IMR-90 (cell line): ENCODE results near the gene LEPROT.
A peak's percentile ranks its signal among the peaks of the same experiment; 100 is the strongest.

Source experiments
- CEBPB ChIP-seq: IDR thresholded peaks from 2 replicates; pipeline ENCODE4 v1.6.1; 2012; ENCODE audit warnings: low read depth, low read length, improper control_type of control experiment
- CHD1 ChIP-seq: IDR thresholded peaks from 2 replicates; pipeline ENCODE4 v1.6.1; 2012; ENCODE audit warnings: low read depth, low read length, improper control_type of control experiment
- CTCF ChIP-seq: conservative IDR thresholded peaks from 2 replicates; pipeline ENCODE4 v1.5.1; 2012; ENCODE audit warnings: mild to moderate bottlenecking, low read depth, low read length, improper control_type of control experiment
- POLR2A ChIP-seq: IDR thresholded peaks from 2 replicates; pipeline ENCODE4 v1.6.1; 2012; ENCODE audit warnings: mild to moderate bottlenecking, low read depth, low read length
- USF2 ChIP-seq: fragments of 150-350 bp; IDR thresholded peaks from 2 replicates; pipeline ENCODE4 v1.6.1; 2017; ENCODE audit warnings: mild to moderate bottlenecking, antibody characterized with exemption, low read length, low read depth
- TF ChIP-seq, protein P1 (sequence below): fragments of 150-350 bp; IDR thresholded peaks from 2 replicates; pipeline ENCODE4 v1.6.1; 2016; ENCODE audit warnings: low read depth, mild to moderate bottlenecking, low read length, moderate library complexity, borderline replicate concordance

GRCh38 chr1:65395887-65396612 lies 24.4 kb upstream of the LEPROT start:
- TF ChIP-seq USF2 (no peak), CTCF (no peak), POLR2A (no peak), CEBPB (peak; percentile 18; the same call in 1 of the 2 replicates), CHD1 (no peak)
- TF ChIP-seq, protein P1, sequence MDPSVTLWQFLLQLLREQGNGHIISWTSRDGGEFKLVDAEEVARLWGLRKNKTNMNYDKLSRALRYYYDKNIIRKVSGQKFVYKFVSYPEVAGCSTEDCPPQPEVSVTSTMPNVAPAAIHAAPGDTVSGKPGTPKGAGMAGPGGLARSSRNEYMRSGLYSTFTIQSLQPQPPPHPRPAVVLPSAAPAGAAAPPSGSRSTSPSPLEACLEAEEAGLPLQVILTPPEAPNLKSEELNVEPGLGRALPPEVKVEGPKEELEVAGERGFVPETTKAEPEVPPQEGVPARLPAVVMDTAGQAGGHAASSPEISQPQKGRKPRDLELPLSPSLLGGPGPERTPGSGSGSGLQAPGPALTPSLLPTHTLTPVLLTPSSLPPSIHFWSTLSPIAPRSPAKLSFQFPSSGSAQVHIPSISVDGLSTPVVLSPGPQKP, result no peak
